Sigmoid colon (tissue), 4 donors: ENCODE results near the gene PINK1.

Experiments used
- CTCF ChIP-seq, 4 experiments: fragments of 450-650 bp in 3 of 4; fragments of 200-600 bp in 1 of 4; IDR thresholded peaks; one replicate each; pipeline ENCODE4 v1.5.1; 2016 to 2019; ENCODE audit warnings: antibody characterized with exemption in 4 of 4, mild to moderate bottlenecking in 3 of 4, moderate library complexity in 2 of 4
- EP300 ChIP-seq, 4 donors: sonication (generic); formaldehyde crosslinking; IDR thresholded peaks; one replicate each; pipeline ENCODE4 v1.6.1; 2017; ENCODE audit warnings: antibody characterized with exemption in 4 of 4
- POLR2A ChIP-seq, 2 donors: fragments of 450-650 bp; IDR thresholded peaks; one replicate each; pipeline ENCODE4 v1.6.1; 2016; ENCODE audit warnings: antibody characterized with exemption in 2 of 2, mild to moderate bottlenecking in 2 of 2, moderate library complexity in 2 of 2
- POLR2AphosphoS5 ChIP-seq, 4 donors: sonication (generic); formaldehyde crosslinking; IDR thresholded peaks; one replicate each; pipeline ENCODE4 v1.6.1; 2017; ENCODE audit warnings: antibody characterized with exemption in 4 of 4

- no peak for TF ChIP-seq CTCF (IDR thresholded peaks at IDR 0.05)
- no peak for TF ChIP-seq EP300 (IDR thresholded peaks at IDR 0.05)
- no peak for TF ChIP-seq POLR2AphosphoS5 (IDR thresholded peaks at IDR 0.05)
- no peak for TF ChIP-seq POLR2A (IDR thresholded peaks at IDR 0.05)
These were observed 23.8 kb downstream of the PINK1 start for GRCh38 chr1:20657024-20657423.
